Measurements from ENCODE around the gene POLR1A. TPM values are rescaled to one million over a fixed set of nuclear protein-coding genes. Genes with fewer than 3 reads are reported as not detected.
"Not testable (repeated sequence)": the region's sequence is repeated elsewhere in the genome, so short reads cannot be mapped to it uniquely, and the experiment has no call there.

Gene POLR1A
- polyA plus RNA-seq, 1 donor, result 19.3 TPM

DNA sequence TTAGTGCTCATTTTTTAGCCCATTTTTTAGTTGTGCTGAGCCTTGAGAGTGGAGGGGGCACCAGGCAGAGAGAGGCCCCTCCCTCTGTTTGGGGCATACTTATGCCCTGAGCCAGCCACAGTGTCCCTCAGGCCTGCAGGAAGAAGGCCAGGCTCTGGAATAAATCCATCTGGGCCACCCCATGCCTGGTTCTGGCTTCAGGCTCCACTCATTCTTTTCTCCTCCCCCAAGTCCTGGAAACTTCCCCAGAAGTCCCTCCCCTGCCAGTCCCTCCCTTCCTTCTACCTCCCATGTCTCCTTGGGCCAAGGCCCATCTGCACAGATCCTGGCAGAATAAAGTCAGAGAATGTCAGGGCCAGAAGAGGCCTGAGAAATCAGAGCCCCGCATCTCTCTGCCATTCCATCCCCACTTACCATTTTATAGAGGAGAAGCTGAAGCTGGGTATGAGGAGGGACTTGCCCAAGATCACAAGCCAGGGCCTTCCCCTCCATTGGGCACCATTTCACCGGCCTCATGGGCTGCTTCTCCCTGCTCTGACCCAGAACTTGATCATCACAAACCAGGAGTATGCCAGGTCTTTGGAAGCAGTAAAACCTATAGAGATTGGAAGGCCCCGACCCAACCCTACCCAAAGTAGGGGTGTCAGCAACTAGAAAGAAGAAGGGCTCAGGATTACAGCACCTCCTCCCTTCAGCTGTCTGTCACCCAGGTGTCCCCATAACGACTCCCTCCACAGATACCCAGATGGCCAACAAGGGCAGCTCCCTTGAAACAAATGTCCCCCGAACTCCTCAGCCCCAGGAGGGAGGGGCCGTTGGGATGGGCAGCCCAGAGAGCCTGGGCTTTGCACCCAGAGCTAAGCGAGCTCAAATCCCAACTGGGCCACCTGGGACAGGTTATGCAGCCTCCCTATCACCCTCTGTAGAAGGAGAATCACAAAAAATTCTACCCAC lies 108.4 kb downstream of the POLR1A start:
- no peak for DNase-seq

DNA sequence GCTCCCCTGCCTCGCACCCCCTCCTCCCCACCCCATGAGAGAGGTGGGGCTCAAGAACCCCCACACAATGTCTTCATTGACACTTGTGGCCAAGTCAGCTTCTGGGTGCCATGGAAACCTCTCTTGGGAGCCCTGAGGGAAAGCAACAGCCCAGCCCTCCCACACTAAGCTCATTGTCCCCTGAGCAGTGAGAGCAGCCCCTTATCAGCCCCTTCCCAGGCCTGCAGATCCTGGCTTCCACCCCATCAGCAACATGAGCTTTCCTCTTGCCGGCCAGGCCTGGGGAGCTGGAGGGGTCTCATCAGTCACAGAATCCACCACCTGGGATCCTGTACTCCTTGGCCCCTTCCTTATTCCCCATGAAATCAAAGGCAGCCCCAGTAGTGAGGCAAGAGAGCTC lies 109.1 kb downstream of the POLR1A start:
- DNase-seq, result no peak

DNA sequence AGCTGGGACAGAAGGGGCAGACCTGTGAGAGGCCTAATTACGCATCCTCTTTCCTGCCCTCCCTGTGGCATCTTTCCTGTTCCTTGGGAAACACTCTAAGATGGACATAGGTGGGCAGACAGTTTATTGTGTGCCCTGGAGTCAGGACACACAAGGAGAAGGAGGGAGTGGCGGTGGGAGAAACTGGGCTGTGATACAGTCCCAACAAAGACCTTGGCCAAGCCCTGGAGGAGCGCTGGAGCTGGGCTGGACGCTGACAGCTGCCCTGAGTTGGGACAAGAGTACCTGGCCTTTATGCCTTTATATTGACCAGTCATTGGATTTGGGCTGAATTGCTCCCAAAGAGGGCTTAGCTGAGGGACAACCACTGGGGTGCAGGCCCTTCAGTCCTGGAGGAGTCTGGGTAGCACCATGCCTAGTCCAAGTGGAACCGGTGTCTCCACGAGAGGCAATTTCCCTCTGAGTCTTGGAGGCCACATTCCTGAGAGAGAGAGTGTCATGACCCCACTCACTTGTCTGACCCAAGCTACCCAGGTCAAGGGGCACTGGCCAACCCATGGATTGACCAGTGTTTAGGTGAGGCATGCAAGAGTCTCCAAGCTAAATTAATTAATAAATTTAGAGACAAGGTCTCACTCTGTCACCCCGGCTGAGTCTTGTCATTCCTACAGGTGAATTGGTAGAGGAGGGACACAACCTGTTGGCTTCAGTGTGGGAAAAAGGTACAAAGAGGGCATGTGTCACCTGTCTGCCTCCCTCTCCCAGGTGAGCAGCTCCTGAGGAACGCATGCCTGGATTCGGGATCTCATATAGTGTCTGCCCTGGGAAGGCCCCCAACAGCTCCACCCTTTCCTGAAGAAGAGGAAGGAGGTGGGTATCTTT lies 109.8 kb downstream of the POLR1A start:
- no peak for DNase-seq

DNA sequence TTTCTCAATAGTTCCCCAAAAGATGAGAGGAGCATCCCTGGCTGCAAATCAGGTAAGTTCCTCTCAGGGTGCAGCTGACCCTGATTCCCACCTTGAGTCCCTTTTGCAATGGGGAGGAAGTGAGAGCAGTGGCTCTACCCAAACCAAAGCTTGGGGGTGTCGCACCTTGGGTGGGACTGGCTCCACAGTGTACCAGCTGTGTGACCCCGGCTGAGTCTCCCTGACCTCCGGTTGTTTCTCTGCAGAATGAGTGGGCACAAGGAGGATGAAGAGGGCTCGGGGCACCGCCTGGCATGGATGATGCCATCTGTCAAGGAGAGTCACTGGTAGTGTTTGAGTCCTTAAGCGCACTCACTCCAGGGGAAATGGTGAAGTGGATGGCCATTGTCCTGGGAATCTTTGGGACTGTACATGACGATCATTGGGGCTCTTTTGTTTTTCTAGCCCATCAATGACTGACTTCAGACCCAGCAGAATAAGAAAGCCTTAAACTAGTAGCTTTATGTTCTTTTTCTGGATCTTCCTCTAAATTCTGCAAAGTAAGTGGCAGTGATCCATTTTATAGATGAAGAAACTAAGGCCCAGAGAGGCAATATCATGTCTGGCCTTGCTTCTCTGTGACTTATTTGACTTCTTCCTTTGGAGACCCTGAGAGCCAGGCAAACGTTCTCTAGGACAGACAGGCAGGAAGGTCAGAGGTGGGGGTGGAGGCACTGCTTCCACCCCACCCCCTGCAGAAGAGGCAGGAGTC lies 110.6 kb downstream of the POLR1A start:
- DNase-seq, result no peak

DNA sequence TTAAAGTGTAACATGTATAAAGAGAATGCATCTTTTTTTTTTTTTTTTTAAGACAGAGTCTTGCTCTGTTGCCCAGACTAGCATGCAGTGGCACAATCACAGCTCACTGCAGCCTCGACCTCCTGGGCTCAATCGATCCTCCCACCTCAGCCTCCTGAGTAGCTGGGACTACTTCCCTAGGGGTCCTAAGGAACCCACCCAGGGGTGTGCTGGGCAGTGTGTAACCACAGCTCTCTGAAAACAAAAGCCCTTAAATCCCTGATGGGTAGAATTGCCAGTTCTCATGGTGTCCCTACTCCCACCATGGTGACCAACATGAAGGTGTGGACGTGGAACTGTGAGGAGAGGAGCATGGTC lies 111.3 kb downstream of the POLR1A start:
- DNase-seq, result no peak

DNA sequence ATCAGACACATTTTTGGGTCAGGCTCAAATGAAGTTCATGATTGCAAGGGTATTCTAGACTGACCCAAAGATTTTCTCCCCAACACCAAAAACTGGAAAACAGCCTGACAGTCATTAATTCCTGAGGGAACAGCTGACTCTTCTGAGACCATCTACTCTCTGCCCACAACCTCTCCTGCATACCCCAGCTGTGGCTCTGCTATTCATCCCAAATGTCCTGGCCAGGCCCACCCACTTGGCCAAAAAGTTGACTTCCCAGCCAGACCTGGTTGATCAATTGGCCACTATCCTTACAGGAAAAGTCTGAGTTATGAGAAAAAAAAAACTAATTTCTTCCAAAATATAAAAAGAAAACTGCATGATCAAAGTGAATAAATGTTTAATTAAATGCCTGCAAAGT lies 113.1 kb downstream of the POLR1A start:
- no peak for DNase-seq

DNA sequence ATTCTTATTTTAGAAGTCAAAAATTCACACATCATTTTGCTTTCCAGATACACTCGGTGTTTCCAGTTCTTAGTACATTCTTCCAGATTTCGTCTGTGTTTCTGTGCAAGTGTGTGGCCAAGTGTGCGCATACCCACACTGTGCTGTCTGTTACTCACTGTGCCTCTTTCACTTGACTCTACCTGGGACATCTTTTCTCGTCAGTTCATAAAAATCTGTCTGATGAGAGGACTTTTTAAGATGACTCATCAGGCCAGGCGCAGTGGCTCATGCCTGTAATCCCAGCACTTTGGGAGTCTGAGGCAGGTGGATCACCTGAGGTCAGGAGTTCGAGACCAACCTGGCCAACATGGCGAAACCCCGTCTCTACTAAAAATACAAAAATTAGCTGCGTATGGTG lies 113.6 kb downstream of the POLR1A start:
- not testable (repeated sequence) for DNase-seq

DNA sequence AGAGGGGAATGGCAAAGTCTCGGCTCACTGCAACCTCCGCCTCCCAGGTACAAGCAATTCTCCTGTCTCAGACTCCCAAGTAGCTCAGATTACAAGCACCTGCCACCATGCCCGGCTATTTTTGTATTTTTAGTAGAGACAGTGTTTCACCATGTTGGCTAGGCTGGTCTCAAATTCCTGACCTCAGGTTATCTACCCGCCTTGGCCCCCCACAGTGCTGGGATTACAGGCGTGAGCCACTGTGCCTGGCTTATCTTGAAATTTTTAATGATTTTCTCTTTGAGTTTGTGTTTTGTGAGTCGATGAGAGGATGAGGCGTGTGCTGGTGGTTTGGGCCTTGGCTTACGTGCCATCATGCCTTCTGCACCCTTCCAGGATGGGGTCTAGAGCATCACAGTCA lies 115.6 kb downstream of the POLR1A start:
- DNase-seq, result no peak

DNA sequence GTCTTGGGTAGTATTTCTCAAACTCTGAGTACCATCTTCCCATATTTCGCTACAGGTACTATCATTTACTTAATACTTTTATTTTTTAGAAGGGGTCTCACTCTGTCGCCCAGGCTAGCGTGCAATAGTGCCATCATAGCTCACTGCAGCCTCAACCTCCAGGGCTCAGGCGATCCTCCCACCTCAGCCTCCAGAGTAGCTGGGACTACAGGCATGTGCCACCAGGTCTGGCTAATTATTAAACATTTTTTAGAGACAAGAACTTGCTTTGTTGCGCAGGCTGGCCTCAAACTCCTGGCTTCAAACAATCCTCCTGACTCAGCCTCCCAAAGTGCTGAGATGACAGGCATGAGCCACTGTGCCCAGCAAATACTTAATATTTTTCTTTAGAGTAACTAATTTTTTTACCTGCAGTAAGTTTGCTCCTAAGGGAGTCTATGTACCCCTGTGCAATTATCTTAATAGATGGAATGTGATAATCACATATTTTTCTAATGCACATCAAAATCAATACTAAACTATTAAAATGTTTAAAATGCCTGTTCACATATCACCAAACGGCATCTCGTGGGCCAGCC lies 116.3 kb downstream of the POLR1A start:
- DNase-seq, result no peak

DNA sequence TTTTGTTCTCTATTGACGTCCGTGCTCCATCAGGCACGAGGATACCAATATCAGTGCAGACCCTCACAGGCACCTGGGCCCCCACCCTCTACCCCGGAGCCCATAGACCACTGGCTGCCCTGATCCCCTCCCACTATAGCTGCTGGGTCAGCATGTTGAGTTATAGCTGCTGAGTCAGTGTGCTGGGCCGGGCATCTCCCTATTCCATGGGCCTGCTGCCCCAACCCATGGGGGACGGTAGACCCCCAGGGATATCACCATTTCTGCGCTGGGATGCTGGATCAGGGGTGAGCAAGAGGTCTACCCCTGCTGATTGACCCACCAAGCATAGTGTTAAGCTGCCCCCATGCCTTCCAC lies 116.8 kb downstream of the POLR1A start:
- DNase-seq, result no peak

DNA sequence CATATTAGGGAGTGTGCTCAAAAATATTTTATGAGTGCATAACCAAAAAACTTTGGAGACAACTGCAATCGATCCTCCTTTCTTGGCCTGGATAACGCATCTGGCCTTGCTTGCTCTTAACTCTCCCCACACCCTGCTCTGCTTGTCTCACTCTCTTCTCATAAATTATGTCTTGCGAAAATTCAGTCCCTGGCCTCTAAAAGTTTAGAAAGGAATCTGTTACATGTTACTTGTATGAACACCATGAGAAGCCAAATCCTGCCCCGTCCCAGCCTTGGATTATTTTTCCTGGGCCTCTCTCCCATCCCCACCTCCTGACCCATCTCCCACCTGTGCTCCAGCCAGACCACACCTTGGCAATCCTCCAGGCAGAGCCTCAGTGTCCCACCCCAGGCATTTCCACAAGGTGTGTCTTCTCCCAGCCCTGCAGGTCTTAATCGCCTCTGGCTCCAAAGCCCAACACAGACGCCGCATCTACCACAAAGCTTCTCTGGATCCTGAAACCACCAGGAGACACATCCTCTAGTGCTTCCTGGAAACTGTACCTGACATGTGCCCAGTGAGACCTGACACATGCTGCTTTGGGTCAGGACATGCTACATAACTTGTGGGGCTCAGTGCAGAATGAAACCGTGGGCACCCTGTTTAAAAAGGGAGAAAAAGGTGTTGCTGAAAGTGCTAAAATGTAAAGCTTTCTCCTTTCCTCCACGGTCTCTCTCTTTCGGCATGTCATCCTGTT lies 117.3 kb downstream of the POLR1A start:
- DNase-seq, result peak; percentile 76

DNA sequence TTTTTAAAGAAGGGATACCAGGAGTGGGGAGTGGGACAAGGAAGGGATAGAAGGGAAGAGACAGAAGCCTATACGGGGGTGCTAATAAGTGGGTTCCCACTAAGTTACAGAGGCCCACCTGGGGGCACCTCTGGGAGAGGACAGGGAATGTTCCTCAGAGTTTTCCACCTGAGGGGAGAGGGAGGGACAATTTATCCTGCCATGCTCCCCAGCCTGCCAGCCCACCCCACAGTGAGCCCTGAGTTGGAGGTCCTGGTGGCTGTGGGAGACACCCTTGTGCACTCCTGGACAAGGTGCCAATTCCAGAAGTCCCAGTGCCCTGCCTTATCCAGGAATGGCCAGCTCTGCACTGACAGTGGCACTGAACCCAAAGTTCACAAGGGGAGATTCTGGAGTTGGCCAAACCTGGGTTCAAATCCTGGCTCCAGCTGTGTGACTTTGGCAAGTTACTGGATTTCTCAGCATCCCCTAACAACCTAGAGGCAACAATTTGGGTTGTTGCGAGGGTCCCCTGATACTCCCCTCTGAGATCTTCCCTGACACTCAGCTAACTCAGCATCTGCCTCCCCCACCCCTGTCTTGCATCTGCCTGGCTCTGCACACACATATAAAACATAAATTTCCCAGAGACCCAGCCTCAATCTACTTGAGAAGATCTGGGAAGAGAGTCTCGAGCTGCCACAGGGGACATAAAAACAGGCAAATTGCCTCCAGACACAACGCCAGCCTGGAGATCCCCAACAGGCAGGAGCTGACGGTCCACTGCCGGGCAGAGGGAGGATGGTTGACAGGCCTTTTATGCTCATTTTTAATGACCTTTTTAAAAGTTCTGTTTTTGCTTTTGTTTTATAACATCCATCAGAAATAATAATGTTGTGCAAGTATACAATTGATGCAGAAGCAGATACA lies 118.2 kb downstream of the POLR1A start:
- DNase-seq, result peak; percentile 46

DNA sequence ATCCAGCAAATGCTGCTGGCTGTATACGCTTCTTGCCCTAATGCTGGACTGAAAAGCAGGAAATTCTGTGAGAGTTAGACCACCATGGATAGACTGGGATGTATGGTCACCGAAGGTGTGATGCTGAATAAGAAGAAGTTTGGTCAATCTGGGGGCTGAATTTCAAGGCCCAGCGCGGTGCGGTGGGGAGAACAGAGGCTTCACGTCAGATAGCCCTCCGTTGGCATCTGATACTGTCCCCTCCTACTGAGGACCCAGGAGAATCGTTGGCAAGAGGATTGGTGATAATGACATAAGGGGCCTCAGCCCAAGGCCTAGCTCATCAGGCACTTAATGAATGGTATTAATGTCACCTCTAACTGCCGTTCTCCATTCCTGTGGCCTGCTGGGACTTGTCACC lies 119.6 kb downstream of the POLR1A start:
- DNase-seq, result no peak

DNA sequence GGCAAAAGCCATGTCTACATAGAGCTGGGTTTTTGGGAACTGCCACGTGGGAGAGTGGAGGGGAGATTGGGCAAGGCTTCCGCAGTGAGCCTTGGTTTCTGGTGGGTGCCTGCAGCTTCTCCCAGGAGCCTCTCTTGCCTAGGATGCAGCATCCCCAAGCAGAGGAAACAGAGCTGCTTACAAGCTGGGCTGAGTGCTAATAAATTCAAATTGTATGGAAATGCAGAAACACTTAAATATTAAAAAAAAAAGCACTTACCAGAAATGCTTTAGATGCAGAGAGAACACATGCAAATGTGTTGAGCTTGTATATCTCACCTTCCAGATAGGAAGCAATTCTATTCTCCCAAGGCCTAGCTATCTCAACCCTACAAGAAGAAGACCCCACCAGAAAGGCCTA lies 120.9 kb downstream of the POLR1A start:
- DNase-seq, result no peak

DNA sequence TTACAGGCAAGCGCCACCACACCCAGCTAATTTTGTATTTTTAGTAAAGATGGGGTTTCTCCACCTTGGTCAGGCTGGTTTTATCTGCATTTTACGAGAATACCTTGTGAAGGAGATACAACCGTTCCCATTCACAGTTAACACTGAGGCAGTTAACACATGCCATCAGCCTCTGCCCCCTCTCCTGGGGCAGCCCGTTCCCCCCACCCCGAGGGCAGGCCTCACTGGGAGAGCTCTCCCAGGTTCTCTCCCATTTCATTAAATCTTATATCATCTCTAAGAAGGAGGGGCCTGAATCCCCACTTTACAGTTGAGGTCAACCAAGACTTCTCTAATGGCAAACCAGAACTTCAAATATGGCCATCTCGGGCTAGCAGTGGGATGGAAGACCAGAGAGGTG lies 121.9 kb downstream of the POLR1A start:
- no peak for DNase-seq

DNA sequence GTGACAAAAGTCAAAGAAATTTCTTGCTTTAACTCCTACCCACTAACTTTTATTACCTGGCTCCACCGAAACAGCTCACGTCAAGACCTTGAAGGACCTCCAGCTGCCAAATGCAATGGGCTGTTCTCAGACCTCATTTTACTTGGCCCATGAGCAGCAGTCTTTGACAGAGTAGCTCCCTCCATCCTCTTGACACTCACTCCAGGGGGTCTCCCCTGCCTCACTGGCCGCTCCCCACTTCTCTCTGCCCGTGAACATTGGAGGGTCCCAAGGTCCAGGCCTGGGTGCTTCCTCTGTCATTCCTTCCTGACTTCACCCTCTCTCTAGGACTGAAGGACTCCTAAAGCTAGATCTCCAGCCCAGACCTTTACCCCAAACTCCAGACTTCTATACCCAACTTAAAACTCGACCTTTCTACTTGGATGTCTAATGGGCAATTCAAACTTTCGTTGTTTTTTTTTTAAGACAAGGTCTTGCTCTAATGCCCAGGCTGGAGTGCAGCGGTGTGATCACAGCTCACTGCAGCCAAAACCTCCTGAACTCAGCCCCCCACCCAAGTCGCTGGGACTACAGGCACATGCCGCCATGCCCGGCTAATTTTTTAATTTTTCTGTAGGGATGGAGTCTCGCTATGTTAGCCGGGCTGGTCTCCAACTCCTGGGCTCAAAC lies 124.0 kb downstream of the POLR1A start:
- no peak for DNase-seq

DNA sequence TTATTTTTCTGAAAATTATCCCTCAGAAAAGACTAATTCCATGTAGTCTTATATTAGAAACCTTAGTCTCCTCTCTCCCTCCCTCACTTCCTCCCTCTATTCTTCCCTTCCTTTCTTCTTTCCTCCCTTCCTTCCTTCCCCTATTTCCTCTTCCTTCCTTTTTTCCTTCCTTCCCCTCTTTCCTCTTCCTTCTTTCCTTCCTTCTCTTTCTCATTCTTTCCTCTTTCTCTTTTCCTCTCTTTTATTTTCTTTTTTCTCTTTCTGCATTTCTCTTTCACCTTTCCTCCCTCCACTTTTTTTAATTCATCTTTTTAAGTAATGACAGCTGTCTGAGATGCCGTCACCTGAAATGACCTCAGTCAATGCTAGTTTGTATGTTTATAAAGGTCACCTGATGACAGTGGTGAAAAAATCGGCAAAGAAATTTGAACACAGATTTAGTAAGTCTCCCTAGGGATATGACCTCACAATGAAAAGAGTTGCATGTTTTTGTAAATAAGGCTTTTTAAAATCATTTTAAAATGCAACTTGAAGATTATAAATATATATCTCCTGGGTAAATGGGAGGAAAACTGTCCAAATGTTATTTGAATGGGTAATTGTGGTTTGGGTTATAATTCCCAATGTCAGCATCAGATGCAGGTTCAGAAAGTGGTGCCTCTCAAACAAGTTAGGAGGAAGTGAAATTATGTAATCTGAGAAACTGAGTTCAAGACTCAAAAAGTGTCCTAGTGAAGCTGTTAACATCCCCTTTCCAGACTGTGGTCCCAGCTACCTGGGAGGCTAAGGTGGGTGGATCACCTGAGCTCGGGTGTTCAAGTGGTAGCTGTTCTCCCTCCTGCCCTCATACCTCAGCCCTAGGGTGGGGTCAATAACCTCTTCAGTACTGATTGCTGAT lies 126.6 kb downstream of the POLR1A start:
- no peak for DNase-seq

DNA sequence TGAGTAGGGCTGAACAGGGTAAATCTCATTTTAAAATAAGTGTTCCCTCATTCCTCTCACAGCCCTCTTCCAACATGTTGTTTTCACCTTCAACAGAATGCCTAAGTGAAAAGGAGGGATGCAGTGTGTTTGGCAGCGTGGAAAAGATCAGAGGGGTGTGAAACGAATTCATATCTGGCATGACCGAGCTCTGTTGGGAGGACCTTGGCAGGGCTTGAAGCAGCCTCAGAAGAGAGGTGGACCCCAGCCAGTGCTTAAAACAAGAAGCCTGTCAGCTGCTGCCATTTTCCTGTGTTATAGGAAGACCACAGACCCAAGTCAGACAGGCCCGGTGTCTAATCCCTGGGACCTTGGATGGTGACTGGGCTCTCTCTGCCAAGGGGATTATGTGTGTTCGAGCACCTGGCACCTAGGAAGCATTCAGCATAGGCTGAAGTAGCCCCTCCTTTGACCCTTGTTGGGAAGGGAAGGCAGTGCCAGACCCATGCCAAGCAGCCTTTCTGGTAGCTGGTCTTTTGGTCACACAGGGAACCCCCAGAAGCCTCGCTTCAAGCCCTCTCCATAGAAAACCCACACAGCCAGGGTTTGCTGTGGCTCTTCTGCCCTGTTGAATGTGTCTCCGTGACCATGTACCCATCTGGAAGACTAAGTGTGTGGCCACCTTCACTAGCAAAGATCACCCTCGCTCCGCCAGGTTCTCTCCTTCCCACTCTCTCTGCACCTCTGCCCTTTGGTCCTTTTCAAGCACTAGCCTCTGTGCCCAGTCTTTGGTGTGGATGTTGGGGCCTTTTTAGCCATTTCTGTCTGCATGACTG lies 129.4 kb downstream of the POLR1A start:
- DNase-seq, result peak; percentile 49

Measured in hindlimb muscle (tissue), 1 donor.